HL-60 (cell line): Measurements from ENCODE around the gene RPRML.

Source experiments
- CTCF ChIP-seq: IDR thresholded peaks from one replicate; pipeline ENCODE4 v1.5.1; 2011; ENCODE audit warnings: low read length, control low read depth, inconsistent platforms; ENCODE audit not compliant: insufficient read depth
- GABPA ChIP-seq: IDR thresholded peaks from 2 replicates; pipeline ENCODE4 v1.6.1; 2012; ENCODE audit warnings: low read depth
- POLR2AphosphoS5 ChIP-seq: IDR thresholded peaks from 2 replicates; pipeline ENCODE4 v1.6.1; 2012; ENCODE audit warnings: low read depth
- REST ChIP-seq: IDR thresholded peaks from 2 replicates; pipeline ENCODE4 v1.6.1; 2012; ENCODE audit warnings: low read depth; ENCODE audit not compliant: insufficient replicate concordance

- TF ChIP-seq CTCF (no peak), GABPA (no peak), REST (no peak), POLR2AphosphoS5 (no peak)
Observed at GRCh38 chr17:46949291-46950174, 29.5 kb downstream of the RPRML start.
